GM18519 (cell line): Measurements from ENCODE around the gene CYP17A1.
"Not testable (repeated sequence)": the region's sequence is repeated elsewhere in the genome, so short reads cannot be mapped to it uniquely, and the experiment has no call there.

Experiments used
- ATAC-seq: cut with Tn5 transposase; IDR thresholded peaks from one replicate; pipeline ENCODE4 v1.9.1; 2021; ENCODE audit warnings: mild to moderate bottlenecking, moderate library complexity; ENCODE audit not compliant: unreplicated experiment, low FRiP score

The CYP17A1 gene

DNA sequence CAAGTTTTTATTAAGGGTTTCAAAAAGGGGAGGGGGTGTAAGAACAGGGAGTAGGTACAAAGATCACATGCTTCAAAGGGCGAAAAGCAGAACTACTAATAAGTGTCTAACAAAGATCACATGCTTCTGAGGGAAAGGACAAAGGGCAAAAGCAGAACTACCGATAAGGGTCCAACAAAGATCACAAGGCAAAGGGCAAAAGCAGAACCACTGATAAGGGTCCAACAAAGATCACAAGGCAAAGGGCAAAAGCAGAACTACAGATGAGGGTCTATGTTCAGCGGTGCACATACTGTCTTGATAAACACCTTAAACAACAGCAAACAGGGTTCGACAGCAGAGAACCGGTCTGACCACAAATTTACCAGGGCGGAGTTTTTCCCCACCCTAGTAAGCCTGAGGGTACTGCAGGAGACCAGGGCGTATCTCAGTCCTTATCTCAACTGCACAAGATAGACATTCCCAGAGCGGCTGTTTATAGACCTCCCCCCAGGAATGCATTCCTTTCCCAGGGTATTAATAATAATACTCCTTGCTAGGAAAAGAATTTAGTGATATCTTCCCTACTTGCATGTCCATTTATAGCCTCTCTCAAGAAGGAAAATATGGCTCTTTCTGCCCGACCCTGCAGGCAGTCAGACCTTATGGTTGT is 1.2 kb upstream of the CYP17A1 start:
- ATAC-seq = not testable (repeated sequence)

DNA sequence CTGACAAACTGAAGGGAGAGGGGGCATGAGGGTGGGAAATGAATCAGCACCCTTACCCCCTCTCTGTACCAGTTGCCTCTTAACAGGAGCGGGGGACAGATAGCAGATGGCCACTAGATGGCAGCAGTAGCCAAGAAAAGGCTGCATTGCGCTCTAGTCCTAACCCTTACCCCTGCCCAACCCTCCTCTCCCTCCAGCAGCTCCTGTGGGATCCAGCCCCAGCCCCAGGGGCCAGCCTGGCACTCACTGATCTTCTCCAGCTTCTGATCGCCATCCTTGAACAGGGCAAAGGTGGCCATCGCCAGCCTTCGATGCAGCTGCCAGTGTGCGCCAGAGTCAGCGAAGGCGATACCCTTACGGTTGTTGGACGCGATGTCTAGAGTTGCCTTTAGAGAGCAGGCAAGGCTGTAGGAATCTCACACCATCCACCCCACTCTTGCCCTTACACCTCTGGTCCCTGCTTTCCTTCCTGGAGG is 2.2 kb downstream of the CYP17A1 start:
- no peak for ATAC-seq

DNA sequence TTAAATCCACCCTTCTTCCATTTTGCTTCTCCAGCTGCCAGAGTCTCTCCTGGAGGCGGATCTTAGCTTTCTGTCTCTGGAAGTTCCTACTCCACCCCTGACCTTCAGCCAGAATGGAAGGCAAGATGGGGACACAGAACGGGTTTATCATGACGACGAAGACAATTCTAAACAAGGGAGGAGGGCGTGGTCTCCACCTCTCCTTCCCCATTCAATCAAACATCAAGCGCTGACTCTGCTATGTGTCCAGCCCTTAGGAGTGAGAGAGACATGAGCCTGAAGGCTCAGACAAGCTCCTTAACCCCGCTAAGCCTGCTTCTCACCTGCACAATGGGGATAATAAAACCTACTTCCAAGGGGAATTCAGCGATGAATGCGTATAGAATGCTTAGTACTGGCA is 3.1 kb downstream of the CYP17A1 start:
- no peak for ATAC-seq

DNA sequence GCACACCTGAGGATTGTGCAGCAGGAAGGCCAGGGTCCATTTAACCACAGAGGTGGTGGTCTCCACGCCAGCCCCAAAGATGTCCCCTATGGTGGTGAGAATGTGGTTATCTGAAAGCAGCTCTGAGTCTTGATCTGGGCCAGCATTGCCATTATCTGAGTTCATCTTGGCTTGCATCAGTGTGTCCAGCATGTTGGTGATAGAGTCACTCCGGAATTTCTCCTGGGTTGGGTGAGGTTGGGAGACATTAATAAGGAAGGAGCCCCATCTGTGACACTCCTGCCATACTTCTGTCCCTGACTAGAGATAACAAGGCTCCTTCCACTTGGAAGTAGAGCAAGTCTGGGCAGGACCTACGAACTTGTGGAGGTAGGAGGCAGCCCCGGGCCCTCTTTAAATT is 4.2 kb downstream of the CYP17A1 start:
- ATAC-seq = no peak

DNA sequence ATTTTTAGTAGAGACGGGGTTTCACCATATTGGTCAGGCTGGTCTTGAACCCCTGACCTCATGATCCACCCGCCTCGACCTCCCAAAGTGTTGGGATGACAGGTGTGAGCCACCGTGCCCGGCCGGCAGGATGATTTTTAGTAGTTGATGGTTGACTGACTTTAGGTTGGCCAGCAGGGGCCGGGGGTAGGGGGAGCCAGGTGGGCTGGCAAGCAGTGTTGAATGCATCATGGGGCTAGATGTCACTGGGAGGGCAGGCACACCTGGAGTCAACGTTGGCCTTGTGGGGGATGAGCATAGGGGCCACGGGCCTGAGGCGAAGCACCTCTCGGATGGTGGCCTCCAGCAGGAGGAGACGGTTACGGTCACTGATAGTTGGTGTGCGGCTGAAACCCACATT is 5.0 kb downstream of the CYP17A1 start:
- no peak for ATAC-seq

DNA sequence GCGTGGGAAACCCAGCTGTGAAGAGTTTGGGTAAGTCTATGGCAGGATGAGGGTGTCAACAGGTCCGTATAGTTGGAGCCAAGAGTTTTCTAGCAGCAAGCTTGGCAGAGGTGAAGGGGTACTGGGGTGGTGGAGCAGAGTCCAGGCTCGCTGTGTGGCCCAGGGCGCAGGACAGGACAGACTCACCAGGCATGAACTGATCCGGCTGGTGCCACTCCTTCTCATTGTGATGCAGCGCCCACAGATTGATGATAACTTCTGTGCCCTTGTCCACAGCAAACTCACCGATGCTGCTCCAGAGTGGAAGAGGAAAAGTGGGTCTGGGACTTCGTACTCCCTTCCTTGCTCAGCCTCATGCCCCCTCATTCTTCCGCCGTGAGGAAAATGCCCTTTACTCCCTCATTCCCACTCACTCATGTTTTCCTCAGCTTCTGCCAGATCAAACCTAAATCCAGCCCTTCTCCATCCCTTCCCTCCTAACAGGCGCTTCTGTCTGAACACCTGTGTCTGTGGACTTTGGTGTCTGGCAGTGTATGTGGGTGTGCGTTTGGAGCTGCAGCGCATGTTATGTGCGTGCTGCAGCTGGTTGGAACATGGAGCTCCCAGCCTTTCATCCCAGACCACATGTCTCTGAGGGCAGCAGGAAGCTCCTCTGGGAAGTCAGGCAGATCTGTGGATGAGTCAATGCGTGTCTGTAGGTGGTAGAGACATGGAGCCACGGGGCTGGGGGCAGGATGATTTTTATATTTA is 5.7 kb downstream of the CYP17A1 start:
- no peak for ATAC-seq

DNA sequence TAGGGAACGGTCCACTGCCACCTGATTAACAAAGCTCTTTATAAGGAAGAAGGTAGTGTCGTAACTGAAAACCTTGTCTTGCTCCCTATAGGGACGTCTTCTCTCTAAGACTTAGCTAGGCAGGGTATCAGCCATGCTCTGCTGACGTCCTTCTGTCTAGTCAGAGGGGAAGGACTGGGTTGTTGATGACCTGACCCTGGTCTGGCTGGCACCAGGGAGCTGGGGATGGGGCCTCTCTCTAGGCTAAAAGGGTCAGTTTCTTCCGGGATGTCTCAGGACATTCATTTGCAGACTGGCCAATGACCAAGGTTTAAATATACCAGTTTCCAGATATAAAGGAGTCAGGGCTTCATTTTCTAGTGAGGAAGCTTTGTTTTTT is 9.6 kb downstream of the CYP17A1 start:
- ATAC-seq = no peak

DNA sequence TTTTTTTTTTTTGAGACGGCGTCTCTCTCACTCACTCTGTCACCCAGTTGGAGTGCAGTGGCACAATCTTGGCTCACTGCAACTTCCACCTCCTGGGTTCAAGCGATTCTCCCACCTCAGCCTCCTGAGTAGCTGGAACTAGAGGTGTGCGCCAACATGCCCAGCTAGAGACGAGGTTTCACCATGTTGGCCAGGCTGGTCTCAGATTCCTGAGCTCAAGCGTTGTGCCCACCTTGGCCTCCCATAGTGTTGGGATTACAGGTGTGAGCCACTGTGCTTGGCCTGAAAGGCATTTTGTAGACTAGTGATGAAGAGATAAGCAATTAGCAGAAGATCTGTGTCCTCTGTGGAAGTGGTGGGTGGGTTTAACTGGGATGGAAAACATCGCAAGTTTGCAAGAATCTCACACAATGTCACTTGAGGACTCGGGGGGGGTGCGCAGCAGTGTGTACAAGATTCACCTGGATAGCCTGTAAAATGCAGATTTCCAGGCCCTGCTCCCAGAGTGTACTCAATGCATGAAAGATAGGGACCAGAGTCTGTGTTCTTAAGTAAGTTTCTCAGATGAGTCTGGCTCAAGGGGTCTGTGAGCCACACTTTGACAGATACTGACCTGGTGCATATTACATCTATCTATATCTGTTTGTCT is 10.9 kb downstream of the CYP17A1 start:
- no peak for ATAC-seq

DNA sequence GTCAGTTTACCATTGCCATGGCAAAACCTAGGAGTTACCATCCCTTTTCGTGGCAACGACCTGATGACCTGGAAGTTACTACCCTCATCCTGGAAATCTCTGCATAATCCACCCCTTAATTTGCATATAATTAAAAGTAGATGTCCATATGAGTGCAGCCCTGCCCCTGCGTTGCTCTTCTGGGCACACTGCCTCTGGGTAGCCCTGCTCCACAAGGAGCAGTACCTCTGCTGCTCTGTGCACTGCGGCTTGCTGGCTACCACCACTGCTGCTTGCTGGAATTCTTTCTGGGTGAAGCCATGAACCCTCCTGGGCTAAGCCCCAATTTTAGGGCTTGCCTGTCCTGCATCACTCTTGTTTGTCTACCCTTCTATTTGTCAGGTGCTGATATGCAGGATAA is 12.5 kb downstream of the CYP17A1 start:
- no peak for ATAC-seq

DNA sequence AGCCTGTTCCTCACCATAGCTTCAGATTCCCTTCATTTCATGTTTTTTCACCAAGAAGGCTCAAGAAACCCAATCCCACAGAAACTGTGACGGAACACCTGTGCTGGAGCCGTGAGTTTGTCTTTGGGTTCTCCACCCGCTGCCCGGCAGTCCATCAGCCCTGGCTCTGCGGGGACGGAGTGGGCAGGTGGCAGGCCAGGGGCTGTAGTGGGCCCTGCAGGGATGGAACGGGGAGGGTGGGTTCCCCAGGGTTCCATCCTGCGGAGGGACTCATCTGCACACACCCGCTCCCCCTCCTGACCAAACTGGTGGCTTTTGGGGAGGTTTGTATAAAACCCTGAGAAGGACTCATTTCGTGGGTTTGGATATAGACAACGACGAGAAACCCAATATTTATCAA is 15.0 kb downstream of the CYP17A1 start:
- no peak for ATAC-seq

DNA sequence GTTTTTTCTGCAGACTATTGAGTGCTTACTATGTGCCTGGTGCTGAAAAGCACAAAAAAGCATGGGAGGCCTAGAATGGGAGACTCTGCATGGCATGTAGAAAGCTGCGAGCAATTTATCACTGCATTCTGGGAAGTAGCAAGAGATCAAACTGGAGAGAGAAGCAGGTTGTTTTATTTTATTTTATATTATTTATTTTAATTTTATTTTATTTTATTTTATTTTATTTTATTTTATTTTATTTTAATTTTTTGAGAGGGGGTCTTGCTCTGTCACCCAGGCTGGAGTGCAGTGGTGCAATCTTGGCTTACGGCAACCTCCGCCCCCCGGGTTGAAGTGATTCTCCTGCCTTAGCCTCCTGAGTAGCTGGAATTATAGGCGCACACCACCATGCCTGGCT is 17.2 kb downstream of the CYP17A1 start:
- not testable (repeated sequence) for ATAC-seq

DNA sequence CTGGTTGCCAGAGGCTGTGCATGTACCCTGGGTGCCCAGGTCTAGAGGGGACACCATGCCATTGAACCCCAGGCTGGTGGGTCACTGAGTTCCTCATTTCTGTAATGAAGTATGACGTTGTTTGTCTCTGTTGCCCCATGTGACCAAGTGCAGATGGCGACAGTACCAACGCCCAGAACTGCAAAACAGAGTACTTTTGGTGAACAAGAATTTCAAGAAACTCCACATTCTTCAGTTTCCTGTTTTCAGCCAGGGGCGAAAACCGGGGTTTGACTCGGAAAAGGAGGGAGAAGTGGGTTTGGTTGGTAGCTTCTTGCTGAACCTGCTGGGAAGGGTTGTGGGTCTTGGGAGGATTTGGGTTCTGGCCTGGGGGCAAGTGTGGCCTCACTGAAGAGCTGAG is 18.2 kb downstream of the CYP17A1 start:
- ATAC-seq = no peak

DNA sequence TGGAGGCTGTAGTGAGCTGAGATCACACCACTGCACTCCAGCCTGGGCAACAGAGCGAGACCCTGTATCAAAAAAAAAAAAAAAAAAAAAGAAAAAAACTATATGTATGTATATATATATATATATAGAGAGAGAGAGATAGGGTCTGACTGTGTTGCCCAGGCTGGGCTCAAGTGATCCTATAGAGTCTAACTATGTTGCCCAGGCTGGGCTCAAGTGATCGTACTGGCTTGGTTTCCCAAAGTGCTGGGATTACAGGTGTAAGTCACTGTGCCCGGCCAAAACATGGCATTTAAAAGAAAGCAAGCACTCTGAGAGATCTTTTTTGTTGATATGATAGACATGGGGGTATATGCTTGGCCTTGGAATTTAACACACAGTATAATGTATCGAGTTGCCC is 20.0 kb downstream of the CYP17A1 start:
- ATAC-seq = no peak

DNA sequence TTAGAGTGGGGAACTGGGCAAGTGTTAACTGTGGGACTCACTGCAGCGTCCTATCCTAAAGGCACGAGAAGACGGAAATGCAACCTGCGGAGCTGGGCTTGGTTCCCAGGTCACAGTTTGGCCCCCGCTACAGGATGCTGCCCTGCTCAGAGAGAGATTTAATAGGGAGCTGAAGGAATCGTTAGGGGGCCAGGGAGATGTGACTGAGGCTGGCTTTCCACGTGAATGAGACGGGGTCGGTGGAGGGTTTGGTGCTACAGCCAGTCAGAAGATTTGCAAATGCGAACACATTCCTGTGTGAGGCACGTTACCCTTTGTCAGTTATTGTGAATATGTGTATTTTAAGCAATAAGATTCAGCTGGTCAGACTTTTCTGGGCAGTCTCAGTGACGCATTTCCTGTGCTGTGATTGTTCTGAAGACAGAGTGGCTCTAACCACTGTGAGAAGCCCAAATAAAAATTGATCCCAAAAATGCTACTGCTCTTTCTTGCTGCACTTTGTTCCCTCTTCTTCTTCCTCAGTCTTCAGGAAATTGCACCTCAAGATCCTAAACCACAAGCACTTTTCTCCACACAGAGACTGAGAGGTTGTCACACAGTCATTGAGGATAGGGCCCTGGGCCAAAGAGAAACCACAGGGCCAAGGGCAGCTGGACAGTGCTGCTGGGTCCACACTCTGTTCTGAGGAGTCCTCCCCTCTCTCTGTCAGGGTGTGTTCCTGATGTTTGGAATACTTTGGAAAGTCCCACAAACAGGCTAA is 21.2 kb downstream of the CYP17A1 start:
- ATAC-seq = no peak

DNA sequence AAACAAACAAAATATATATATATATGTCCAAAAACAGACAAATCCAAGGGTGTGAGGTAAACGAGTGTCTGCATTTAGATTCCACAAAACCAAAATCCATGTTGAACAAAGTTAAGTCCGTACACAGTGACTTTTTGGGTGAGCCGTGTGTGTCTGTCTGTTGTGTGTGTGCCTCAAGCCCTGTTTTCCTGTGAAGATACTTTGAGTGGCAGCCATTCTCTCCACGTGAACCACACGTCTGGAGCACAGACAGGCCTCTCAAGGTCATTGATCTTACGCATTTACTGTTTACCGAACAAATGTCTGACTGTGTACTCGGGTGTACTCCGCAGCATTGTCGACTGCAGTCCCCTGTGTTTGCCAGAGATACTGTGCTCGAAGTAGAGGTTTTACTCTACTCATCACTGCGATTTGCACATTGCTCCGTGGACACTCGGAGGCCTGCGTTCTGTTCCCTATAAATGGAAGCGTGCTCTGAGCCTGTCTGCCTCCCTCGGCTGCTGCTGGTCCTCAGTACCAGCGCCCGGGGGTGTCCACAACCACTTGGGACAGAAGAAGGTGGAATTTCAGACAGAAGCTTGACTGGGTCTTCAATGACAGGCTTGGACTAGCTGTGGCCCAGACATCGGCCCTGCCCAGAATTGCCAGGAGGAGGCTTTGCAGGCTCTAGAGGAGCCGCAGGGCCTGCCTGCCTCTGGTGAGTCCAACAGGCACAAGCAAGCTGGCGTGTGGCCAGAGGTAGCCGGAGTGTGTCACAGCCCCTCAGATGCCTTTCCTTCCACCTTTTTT is 22.1 kb downstream of the CYP17A1 start:
- ATAC-seq = no peak

DNA sequence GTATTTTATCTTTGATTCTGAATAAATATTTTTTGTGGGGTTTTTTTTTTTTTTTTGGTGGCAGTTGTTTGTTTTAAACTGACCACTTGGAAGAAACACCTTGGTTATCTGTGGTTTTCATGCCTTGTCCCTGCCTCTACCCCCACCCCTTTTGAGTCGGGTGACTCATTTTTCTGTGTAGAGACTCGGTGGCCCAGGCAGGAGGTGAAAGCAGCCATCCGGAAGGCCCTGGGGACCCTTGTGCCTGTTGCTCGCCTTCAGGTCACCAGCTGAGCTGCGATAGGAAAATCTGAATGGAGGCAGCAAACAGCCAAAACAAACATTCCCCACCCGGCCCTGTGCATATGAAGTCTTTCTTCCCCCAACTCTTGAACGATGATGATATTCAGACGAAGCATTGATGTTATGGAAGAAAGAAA is 22.8 kb downstream of the CYP17A1 start:
- no peak for ATAC-seq

DNA sequence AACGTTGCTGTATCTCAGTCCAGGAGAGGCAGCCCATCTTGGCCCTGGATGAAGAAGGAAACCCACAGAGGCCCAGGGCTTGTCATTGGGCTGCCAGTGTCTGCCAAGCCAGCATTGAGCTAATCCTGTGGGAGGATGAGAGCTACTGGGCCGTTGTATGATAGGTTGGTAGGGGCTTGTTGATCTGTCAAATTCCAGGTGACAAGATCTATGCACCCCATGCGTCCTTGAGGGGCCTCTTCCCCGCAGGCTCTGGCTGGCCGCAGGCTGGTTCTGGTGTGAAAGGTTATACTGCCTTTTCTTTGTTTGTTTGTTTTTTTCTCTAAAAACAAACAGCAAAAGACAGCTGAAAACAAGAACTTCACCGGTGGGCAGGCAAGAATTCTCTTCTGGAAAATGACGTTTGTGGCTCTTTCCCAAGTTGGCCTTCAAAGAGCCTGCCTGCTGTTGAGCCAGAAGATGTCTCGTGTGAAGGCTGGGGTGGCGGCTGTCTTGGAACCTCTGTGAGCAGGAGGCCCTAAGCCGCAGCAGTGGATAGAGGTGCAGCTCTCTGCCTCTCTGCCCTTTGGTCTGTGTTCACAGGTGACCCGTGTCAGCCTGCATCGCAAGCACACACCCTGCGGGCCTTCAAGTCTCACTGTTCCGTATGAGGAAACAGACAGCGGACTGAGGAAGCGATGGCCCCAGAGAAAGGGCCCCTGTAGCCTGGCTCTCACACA is 23.3 kb downstream of the CYP17A1 start:
- no peak for ATAC-seq

DNA sequence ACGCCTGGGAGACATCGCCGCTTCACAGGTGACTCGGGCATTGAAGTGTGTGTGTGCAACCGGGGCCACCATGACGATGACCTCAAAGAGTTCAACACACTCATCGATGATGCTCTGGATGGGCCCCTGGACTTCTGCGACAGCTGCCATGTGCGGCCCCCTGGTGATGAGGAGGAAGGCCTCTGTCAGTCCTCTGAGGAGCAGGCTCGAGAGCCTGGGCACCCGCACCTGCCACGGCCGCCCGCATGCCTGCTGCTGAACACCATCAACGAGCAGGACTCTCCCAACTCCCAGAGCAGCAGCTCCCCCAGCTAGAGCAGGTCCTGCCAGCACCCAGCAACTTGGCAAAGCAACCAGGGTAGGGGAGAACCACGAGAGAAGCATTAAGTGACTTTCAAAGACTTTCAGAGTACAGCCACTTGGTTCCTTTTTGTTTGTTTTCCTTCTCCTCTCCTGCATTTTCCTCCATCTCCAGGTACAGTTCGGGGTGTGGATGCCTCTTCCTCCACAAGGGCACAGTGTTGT is 24.1 kb downstream of the CYP17A1 start:
- ATAC-seq = no peak

DNA sequence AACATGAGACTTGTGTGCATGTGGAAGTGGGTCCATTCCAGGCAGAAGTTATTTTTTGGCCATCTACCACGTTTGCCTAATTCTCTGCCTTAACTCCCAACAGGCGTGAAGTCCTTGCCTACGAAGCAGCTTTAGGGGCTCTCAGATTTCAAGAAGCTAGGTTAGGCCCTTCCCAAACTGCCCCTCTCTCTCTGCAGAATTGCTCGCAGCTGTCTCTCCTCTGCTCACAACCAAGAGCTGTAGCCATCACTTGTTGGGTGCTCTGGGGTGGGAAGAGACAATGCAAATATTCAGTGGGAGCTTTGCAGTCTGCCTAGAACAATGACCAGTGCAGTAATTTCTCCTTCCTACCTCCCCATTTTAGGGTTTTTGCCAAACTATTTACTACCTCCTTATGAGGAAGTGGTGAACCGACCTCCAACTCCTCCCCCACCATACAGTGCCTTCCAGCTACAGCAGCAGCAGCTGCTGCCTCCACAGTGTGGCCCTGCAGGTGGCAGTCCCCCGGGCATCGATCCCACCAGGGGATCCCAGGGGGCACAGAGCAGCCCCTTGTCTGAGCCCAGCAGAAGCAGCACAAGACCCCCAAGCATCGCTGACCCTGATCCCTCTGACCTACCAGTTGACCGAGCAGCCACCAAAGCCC is 24.9 kb downstream of the CYP17A1 start:
- ATAC-seq = no peak
